NCI-H510A treated with DMSO at 0.1 percent for 48 hours (cell line): ENCODE results near the gene GEMIN7.

Experiments used
- DNase-seq: peaks from one replicate; lab custom pipeline; 2025; lab: John Stamatoyannopoulos, UW

The GEMIN7 gene

DNA sequence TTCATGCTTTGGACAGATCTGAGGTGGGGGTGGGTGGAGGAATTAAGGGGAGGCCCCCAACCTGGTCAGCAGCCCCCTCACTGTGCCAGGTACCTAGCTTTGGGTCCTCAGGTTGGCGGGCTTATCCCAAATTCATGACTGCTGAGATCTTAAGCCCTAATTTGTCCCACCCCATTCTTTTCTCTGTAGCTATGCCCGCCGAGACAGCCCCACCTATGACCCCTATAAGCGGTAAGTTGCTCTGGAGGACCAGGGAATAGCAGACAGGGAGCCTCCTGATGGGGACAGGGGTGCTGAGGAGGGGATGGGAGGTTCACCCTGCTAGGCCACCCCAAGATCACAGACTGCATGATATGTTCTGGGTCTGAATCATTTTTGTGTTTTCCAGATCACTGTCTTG lies 17.1 kb upstream of the GEMIN7 start:
- DNase-seq = no peak

DNA sequence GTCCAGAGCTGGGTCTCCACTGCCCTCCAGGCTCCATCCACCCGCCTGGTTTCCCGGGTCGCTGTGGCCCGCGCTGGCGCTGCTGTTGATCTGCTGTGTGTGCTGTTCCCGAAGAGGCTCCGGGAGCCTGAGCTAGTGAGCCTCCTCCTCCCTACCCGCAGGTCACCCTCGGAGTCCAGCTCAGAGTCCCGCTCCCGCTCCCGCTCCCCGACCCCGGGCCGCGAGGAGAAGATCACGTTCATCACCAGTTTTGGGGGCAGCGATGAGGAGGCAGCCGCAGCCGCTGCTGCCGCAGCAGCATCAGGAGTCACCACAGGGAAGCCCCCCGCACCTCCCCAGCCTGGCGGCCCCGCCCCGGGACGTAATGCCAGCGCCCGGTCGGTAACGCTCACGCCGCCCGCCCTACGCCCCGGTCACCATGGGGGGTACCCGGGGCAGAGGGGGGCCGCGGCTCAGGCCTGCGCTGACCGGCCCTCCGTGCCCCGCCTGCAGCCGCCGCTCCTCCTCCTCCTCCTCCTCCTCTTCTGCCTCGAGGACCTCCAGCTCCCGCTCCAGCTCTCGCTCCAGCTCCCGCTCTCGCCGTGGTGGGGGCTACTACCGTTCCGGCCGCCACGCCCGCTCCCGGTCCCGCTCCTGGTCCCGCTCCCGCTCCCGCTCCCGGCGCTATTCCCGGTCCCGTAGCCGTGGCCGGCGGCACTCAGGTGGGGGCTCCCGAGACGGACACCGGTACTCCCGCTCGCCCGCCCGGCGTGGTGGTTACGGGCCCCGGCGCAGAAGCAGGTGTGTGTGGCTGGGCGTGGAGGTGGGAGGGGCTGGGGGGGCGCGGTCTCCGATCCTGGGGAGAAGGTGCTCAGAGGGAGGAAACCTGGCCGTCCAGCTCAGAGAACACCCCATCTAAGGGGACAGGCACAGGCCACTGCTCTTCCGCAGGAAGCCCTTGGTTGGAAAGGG lies 14.9 kb upstream of the GEMIN7 start:
- no peak for DNase-seq

DNA sequence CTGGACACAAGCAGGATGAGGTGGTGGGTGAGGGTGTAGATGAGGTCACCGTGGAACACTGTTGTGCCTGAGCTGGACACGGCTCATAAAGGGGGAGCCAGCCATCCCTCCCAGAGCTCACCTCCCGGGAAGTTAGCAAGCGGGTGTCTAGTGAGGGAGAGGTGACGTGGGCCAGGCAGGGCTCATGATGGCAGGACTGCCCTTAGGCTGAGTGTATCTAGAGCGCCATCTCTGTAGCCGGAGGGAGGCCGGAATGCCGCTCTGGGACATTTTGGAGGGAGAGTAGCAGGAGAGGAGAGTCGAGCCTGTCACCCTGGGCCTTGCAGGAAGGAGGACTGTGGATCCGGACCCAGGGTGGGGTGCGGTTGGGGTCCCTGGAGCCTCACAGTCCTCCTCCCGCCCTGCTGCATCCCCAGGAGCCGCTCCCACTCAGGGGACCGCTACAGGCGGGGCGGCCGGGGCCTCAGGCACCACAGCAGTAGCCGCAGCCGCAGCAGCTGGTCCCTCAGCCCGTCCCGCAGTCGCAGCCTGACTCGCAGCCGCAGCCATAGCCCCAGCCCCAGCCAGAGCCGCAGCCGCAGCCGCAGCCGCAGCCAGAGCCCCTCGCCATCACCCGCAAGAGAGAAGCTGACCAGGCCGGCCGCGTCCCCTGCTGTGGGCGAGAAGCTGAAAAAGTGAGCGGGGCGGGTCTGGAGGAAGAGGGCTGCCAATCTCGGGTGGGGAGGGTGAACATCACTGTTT lies 12.0 kb upstream of the GEMIN7 start:
- no peak for DNase-seq

DNA sequence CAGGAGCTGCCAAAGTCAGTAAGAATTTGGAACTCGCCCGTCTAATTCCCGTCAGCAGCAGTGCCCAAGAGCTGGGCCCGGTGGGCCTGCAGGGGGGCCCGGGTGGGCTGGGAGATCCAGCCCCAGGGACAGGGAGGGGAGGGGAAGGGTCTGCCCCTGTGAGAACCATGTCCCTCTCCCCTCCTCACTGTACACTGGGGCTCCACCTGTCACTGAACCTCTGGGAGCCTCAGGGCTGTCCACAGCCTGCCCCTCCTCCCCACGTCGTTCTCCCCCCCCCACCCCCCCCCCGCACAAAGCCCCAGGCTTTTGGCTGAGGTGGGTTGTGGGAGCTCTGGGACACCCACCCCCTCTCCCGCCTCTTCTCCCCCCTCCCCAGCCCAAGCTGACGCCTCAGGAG lies 11.0 kb upstream of the GEMIN7 start:
- DNase-seq = no peak

DNA sequence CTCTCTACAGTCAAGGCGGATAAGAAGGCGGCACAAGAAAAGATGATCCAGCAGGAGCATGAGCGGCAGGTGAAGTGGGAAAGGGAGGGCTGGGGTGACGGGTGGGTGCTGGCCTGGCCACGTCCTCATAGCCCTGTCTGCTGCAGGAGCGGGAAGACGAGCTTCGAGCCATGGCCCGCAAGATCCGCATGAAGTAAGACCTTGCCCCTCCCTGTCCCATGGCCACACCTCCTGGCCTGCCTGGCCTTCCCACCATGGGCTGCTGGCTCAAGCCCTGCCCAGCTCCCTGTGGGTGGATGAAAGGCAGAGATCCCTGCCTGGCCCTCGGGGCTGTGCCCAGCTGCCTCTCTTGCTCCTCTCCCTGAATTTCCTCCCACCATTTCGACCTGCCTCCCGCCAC lies 10.0 kb upstream of the GEMIN7 start:
- no peak for DNase-seq

DNA sequence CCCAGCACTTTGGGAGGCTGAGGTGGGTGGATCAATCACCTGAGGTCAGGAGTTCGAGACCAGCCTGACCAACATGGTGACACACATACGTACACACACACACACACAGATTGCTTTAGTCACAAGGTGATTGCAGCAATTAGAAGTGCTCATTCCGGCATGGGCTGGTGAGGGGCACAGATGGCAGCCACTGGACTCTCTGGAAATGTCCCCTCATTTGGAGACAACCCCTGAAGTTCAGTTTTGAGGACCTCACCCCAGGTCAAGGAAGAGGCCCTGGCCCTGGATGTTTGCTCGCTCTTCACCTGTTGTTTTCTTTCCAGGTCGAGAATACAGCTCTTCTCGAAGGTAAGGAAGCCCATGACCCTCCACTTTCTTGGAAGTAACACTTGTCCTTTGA lies 8.8 kb upstream of the GEMIN7 start:
- DNase-seq = no peak

DNA sequence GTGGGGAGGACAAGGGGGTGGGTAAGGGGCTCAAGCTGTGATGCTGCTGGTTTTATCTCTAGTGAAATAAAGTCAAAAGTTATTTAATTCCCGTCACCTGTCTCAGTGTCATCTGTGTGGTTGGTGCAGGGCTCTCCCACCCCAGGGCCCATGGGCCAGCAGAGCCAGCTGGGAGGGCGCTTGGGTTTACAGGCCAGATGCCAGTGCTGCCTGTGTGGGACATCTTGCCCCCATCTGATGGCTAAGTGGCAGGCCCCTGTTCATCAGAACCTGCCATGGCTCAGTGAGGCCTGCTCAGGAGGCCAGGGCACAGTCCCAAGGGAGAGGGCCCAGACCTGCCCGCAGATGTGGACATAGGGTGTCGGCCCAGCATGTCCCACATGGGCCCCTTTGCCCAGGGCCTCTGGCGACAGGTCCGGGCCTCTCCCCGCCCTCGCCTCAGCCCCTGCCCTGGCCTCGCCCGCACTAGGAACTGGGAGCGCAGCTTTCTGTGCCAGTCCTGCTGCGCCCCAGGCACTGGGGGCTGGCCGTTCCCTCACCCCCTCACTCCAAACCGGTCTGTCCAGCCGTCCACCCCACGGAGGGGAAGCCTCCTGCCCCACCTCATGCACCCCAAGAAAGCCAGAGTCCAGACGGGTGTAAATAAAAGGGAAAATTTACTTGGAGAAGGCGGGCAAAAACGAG lies 8.1 kb upstream of the GEMIN7 start:
- DNase-seq = no peak

DNA sequence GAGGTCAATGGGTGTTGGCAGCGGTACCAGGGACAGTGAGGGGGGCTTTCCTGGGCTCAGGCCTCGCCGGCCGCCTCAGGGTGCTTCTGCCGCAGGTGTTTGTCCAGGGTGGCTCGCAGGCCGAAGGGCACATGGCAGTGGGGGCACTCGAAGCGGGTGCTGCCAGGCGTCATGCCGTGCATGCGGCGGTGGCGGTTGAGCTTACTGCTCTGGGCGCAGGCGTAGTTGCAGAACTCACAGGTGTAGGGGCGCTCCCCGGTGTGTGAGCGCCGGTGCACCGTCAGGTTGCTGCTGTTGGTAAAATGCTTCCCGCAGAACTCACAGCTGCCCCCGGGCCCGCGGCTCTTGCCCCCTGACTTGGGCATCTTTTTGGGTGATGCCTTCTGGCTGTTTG lies 7.5 kb upstream of the GEMIN7 start:
- DNase-seq = no peak

DNA sequence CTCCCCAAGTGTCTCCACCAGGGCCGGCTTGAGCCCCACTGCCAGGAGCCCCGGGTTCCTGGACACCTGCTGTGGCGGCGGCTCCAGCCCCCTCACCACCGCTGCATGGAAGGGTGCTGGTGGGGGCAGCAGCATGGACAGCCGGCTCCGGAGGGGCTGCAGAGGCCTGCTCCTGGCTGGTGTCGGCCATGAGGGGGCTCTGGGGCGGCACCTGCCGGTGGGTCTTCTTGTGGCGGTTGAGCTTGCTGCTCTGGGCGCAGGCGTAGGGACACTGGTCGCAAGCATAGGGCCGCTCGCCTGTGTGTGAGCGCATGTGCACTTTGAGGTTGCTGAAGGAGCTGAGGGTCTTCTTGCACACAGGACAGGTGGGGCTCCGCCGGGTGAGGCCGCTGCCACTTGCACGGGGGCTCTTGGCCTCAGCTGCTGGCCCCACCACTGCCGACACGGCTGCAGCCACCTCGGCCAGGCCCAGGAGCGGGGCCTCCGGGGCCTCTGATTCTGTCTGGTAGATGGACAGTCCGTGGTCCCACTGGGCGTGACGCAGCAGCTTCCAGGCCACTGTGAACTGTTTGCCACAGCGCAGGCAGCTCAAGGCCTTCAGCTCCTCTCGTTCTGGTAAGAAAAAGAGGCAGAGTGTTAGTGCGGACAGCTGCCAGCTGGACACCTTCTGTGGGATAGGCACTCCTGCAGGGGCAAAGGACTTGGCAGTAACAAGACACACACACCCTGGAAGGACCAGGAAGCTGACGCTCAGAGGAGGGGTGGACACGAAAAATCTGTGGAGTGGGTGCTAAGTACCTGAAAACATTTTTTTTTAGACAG lies 6.9 kb upstream of the GEMIN7 start:
- DNase-seq = no peak

DNA sequence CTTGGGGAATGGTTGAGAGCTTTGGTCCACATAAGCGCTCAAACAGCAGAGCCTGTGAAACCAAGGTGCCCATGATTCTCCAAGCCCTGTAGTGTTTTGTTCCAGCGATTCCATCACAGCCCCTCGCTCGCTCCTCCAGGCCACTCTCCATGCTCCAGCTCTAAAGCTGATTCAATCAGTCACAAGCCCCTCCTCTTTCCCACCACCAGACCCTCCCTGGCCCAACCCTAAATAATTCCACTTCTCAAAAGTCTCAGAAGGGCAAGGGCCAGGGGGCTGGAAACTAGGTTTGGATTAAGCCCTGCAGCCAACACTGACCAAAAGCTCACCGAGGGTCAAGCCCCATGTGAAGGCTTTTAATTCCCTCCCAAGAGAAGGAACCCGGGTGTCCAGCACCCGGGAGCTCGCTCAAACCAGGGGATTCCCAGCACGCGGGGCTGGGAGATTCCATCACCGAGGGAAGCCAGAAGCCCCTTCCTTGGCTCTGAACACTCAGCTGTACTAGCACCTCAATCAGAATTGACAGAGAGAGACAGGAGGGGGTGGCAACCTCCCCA lies 4.2 kb upstream of the GEMIN7 start:
- DNase-seq = no peak

DNA sequence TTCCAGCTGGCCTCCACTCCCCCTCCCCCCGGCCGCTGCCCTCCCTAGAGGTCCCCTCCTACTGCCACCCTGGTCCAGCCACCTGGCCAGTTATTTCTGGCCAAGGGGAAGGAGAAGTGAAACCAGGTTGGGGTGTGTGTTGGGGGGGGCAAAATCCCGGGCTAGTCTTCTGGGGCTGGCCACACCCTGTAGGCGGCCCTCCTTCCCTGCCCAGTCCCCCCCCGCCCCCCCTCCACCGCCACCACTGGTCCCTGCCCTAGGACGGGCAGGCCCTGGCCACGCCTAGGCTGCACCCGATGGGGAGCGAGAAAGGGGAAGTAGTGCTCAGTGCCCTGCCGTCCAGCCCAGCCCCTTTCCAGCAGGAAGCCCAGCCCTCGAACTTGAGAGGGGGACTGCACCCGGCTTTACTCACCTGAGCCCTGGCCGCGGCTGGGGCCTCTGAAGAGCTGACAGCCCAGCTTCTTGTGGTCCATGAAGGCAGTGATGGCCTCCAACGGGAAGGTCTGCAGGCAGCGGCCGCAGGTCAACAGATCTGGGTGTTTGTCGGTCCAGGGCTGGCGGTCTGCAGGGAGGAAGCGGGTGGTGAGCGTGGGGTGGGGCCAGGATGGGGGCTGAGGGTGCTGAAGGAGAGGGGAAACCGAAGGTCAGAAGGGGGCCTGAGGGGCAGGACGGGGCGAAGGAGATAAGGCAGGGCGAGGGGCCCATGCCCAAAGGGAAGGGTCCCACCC lies 3.6 kb upstream of the GEMIN7 start:
- DNase-seq = peak; percentile 83

DNA sequence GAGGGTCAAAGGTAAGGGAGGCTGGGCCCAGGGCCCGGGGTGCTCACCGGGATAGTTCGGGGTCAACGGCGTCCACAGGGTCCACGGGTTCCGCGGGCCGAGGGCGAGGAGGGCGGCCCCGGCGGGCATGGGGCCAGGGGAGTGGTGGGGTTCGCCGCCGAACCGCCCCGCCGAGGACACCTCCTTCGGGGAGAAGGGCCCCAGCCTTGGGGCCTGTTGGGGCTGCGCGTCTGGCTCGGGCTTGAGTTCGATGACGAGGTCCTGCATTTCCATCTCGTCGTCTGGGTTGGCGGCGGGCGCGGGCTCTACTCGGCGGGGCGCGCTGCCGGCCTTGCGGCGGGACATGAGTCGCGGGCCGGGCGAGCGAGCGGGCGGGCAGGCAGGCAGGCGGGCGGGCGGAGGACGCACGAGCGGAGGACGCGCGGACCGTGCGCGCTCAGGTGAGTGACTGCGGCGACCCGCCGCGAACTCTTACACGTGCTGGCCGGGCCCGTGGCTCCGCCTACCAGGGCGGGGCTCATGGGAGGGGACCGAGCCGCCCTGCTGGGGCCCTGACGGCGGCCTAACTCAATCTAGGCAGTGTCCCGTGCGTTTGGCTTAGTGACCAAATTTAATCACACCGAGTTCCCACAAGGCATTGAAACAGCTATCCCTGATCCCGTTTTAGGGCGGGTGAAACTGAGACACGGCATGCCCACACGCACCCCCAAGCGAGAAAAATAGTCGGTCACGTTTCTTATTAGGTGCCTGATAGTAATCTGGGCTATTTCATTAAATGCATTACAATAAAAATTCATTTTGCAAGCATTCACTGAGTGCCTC lies 2.8 kb upstream of the GEMIN7 start, which contains the start of gene ZNF296:
Gene ZNF296 (minus strand): TSS at position 450 of the 822 bp plus-strand sequence. CDS start 105 bp downstream, at position 345.
- DNase-seq = peak; percentile 80

DNA sequence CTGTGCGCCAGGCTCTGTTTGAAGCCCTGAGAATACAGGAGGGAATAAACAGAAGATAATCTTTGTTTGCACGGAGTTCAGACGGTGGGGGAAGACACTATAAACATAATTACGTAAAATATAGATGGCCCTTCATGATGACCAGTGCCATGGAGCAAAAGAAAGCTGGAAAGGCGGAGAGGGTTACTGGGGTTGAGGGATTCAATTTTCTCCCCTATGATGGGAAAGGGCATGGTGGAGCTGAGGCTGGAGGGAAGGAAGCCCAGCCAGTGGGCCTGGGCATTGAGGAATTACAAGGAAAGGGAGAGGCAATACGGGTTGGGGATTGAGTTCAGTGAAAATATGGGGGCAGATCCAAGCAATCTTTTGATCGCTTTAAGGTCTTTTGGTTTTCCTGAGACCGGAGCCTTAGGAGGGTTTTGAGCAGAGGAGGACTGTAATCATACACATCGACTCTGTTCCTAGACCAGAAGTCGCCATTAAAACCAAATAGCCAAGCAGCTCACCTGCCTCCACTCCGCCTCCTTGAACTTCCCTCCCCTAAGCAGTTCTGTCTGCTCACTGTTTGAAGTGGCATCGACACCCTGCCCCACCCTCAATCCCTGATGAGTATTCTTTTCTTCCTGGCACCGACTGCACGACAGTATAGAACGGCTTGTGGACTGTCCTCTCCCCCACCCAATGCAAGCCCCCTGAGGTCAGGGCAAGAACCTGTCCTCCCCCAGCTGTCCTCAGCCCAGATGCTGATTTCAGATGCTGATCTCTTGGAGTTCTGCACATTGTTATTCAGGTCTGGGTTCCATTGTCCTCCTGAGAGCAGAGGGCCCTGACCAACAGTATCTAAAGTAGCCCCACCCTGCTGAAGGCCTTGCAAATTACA lies 2.0 kb upstream of the GEMIN7 start:
- peak; percentile 72 for DNase-seq

DNA sequence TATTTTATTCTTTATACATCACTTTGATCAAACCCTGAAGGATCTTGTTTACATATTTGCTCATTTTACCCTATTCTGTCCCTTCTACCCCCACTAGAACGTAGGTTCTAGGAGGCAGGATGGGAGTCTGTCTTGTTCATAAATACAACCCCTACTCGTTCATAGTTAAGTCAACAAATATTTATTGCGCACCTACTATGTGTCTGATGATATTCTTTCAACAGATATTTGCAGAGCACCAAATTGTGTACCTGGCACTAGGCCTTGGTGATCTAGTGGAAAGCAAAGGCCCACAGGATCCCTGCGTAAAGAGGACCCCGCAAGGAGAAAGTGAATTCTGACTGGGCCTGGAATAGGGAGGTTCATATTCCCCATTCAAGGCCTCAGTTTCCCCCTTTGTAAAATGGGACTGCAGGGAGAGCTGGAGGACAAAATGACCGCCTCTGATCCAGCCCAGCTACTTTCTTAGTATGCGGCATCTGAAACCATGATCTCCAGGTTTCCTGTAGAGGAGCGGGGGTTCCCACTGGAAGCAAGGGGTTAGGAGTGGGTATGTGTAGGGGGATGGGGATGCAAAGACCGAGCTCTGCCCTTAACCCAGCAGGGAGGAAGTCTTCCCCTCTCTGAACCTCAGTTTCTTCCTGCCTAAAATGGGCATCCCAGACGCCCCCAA lies 534 bp upstream of the GEMIN7 start:
- DNase-seq = no peak

DNA sequence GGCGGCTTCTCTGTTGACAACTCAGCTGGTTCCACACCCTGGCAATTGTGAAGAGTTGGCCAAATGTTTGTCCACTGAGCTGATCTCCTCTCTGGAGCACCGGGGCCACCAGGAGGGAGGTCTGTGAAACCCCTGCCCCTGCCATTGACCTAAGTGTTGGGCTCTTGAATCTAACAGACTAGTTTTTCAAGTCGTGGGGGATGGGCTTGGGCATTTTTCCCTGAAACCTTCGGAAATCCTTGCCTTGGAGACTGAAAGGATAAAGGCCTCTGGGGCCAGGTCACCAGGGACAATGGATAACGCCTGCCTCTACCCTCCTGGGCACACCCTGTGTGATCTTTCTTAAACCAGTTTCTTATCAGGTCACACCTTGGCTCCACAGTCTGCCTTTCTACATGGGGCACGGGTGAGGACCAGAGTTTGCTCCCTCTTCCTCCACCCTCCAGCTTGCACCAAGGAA lies 881 bp downstream of the GEMIN7 start:
- DNase-seq = no peak

DNA sequence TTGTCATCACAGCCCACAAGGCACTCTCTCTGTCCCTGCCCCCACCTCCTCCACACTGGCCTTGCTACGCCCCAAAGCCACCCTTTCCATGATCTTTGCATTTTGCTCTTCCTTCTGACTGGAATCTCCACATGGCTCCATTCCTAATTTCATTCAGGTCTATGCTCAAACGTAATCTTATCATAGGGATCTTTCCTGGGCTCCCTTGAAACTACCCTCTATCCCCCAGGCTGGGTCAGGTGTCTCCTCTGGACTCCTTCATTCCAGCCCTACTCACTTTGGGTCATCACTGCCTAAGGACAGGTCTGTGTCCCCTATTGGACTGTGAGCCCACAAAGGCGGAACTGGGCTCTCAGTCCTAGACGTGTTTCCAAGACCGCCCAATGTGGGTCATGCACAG lies 3.1 kb downstream of the GEMIN7 start:
- no peak for DNase-seq

DNA sequence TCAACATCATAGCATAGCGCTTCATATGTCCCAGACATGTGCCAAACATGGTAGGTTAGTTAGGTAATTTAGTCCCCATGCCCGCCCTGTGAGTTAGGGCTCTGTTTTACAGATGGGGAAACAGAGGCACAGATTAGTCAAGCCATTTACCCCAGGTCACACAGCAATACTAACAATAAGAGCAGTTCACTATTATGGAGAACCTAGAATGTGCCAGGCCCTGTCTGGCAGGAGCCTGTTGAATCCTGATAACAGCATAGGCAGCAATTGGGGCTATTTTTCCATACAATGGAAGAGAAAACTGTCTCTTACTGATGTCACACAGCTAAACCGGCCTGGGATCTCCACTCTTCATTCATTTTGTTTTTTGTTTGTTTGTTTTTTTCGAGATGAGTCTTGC lies 7.4 kb downstream of the GEMIN7 start:
- no peak for DNase-seq

DNA sequence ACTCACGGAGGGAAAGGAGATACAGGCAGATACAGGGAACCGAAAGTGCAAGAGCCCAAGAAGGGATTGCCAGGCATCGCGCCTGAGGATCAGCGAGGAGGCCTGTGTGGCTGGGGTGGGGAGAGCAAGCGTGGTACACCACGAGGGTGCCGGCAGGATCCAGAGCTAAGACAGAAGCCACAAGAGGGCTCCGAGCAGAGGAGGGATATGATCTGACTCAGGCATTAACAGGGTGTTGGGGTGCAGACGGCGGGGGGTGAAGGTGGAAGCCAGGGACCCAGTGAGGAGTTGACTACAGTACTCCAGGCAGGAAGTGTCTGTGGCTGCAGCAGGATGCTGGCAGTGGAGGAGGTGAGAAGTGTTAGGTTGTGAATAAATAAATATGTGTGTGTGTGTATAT lies 8.5 kb downstream of the GEMIN7 start:
- no peak for DNase-seq
